ENCODE results near the gene CHID1. TPM values are rescaled to one million over a fixed set of nuclear protein-coding genes. Genes with fewer than 3 reads are reported as not detected.

Gene CHID1
- total RNA-seq, 1 donor from 2014 or later = 29.5 TPM

GRCh38 chr11:888310-889212 lies 22.0 kb downstream of the CHID1 start:
- no peak for DNase-seq (ENCODE audit: low read depth in 2 of 2)

DNA sequence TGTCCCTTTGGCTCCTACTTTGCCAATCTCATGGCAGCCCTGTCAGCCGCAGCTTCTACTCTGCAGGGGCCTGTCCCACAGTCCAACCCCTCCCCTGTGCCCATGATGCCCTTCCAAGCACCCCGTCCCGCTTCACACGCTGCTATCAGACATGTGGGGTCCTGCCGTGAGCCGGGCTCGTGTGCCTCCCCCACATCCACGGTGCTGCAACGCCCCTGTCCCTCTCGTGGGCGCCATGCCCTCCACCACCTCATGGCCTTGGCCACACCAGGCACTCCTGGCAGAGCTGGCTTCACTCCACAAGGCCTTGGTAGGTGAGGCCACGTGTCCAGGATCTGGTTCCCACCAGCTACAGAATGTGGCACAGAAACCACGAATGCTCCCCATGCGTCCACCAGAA lies 23.0 kb downstream of the CHID1 start:
- DNase-seq (ENCODE audit: low read depth in 2 of 2) = no peak

- DNase-seq (ENCODE audit: low read depth in 2 of 2) = no peak
Measured at GRCh38 chr11:886568-886967, 24.0 kb downstream of the CHID1 start.

GRCh38 chr11:884578-885070 lies 26.0 kb downstream of the CHID1 start:
- no peak for DNase-seq (ENCODE audit: low read depth in 2 of 2)

DNA sequence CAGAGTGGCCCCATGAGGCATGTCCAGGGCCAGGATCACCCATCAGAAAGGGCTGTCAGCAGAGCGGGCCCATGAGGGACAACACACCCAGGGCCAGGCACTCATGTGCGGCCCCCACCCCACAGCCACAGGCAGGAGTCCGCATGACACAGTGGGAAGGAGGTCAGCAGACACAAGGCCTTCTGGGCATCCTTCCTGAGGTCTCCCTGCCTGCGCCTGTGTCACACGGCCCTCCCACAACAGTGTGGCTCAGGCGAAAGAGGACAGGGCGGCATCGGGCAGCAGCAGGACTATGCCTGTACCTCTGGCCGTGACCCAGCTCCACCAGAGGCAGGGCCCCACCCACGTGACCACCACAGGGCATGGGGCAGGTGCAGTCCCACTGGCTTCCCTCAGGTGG lies 27.1 kb downstream of the CHID1 start:
- DNase-seq (ENCODE audit: low read depth in 2 of 2) = no peak

- no peak for DNase-seq (ENCODE audit: low read depth in 2 of 2)
Measured at GRCh38 chr11:882596-882995, 28.0 kb downstream of the CHID1 start.

- no peak for DNase-seq (ENCODE audit: low read depth in 2 of 2)
Measured at GRCh38 chr11:880447-880846, 30.2 kb downstream of the CHID1 start.

- peak in 1 of 2 donors; percentile 19 for DNase-seq (ENCODE audit: low read depth in 2 of 2)
Measured at GRCh38 chr11:877565-877964, 33.0 kb downstream of the CHID1 start.

- DNase-seq (ENCODE audit: low read depth in 2 of 2) = peak; percentile 13 to 30
Measured at GRCh38 chr11:876545-876944, 34.1 kb downstream of the CHID1 start.

DNA sequence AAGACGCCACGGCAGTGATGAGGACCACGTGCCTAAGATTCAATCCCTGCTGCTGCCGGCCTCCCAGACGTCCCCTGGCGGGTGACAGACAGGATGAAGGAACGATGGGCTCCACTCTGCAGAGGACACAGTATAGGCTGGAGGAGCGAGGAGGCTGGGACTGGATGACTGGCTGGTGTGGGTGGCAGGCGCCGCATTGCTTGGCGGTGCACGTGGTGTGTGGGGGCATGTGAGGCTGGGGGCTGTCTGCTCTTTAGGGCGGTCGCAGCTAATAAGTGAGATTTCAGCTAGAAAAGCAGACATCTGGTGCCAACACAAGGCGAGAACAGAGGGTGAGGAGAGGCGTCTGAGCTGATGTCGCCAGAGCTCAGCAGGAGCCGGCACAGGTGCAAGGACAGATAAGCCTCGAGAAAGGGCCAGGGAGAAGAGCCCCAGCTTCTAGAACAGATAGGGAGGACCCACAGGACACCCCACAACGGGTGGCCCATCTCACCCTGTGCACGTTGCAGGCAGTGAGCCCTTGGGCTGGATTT lies 34.8 kb downstream of the CHID1 start:
- no peak for DNase-seq (ENCODE audit: low read depth in 2 of 2)

DNA sequence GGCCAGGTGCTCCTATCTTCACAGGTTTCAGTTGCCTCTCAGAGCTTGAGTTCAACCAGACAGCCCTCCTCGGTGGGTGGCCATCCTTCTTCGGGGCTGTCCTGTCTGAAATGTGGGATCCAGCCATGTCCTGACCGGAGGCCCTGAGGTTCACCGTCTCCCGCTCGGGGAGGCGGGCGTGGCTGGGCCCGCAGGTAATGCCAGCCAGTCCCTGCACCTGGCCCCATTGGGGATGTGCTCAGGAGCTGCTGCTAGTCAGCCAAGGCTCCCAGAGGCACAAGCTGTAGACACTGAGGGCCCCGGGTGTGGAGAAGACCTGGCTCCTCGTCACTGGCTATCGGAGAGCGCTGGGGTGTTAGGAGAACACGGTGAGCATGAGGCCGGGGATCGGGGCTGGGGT lies 35.4 kb downstream of the CHID1 start:
- DNase-seq (ENCODE audit: low read depth in 2 of 2) = no peak

DNA sequence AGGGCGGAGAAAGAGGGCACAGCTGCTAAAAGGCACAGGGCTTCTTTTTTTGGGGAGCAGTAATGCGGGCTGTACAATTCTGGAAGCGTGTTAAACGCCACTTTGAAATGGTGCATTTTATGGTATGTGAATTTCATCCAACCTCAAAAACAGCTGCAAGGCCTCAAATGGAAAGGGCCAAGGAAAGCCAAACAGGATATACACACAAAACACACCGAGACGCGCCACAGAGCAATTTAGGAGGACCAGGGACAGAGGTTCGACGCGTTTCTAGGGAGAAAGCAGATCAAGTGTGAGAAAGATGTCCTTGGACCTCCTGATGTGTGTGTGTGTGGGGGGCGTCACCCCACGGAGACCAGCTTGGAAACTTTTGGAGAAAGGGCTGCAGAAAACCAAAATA lies 36.9 kb downstream of the CHID1 start:
- no peak for DNase-seq (ENCODE audit: low read depth in 2 of 2)

- DNase-seq (ENCODE audit: low read depth in 2 of 2) = no peak
Measured at GRCh38 chr11:872799-873198, 37.8 kb downstream of the CHID1 start.

DNA sequence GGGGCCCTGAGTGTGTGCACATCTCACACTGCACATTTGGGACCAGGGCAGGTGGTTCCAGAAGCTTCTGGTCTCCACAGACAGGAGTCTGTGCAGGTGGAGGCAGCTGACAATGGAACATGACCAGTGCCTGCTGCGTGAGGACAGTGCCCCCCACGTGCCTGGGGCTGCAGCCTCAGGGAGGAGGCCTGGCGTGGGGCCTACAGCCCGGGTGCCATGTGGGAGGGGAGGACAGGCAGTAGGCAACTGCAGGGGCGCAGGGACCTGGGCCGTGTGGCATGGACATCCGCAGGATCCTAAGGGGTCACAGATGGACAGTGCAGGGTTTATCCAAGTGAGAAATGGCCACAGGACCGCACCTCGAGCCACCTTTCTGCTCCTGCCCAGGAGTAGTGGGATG lies 39.1 kb downstream of the CHID1 start:
- no peak for DNase-seq (ENCODE audit: low read depth in 2 of 2)

DNA sequence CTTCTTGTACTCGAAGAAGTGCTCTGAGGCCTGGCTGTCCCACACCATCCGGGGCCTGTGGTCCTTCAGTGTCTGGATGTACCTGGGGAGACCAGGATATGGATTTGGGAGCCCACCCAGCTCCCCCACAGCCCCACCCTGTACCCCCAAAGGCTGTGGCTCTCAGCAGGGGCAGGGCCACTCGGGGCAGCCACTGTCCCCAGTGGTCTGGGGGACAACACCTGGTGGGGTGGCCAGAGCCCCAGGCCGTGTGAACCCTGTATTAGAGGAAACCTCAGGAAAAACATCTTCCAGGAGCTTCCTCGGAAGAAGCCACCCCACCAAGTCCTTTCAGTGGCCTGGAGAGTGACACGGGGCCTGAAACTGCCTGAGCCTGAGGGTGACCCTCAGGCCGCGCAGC lies 40.2 kb downstream of the CHID1 start:
- DNase-seq (ENCODE audit: low read depth in 2 of 2) = no peak

DNA sequence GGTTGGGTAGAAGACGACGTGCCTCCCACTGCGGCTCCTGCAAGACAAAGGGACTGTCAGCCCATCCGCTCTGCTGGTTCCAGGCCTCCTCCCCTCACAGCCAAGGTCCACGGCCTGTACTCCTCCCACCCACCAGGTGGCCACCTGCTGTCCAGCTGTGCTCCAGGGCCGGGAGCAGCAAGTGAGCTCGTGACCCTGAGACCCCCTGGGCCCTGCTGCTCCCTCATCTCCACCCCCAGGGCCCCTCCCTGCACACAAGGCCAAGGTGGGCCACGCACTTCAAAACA lies 40.5 kb downstream of the CHID1 start:
- no peak for DNase-seq (ENCODE audit: low read depth in 2 of 2)

- no peak for DNase-seq (ENCODE audit: low read depth in 2 of 2)
Measured at GRCh38 chr11:869399-870126, 41.0 kb downstream of the CHID1 start.

- DNase-seq (ENCODE audit: low read depth in 2 of 2) = no peak
Measured at GRCh38 chr11:868802-869201, 41.8 kb downstream of the CHID1 start.

GRCh38 chr11:868394-868793 lies 42.2 kb downstream of the CHID1 start:
- DNase-seq (ENCODE audit: low read depth in 2 of 2) = no peak

DNA sequence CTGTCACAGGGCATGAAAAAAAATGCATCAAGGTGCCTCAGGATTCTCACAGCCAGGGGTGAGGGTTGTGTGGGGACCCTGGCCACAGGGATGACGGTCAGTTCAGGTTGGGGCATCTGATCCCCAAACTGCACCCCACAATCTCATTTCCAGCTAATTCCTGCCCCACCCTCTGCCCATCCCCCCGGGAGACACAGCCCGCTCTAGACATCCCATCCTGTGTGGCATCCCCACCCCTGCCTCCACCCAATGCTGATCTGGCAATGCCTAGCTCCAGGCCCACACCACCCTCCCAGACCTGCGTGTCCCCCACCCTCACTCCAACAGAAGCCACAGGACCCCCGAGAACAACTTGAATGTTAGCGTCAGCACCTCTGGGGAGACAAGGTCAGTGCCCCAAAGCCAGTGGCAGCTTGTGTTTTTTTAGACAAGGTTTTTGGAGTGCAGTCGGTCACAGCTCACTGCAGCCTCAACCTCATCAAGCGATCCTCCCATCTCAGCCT lies 42.7 kb downstream of the CHID1 start:
- no peak for DNase-seq (ENCODE audit: low read depth in 2 of 2)

DNA sequence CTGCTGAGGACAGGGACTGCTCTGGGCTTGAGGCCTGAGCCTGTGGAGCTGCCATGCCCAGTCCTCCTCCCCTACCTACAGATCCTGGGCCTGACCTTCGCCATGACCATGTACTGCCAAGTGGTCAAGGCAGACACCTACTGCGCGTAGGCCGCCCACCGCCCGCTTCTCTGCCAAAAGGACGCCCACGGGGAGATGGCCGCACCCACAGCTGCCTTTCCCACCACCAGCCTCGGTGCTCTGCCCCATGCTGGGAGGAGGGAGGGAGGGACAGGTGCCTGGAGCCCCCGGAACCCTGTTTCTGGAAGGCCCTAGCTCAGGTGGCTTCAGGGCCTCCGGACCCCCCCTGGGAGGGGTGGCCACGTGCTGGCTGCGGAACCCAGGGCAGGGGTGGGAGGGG lies 44.1 kb downstream of the CHID1 start:
- no peak for DNase-seq (ENCODE audit: low read depth in 2 of 2)

All from dermis microvascular lymphatic vessel endothelial cell (primary cell).